K562 (cell line): ENCODE measurements around the gene SERPINH1. TPM values are rescaled to one million over a fixed set of nuclear protein-coding genes. Genes with fewer than 3 reads are reported as not detected.

Source experiments
- BCOR ChIP-seq: fragments of 450-650 bp; IDR thresholded peaks from 2 replicates; pipeline ENCODE4 v1.6.1; 2016
- E2F3 ChIP-seq: fragments of 250-450 bp; sonication (Bioruptor Pico); IDR thresholded peaks from 2 replicates; pipeline ENCODE4 v1.4.0; 2020; ENCODE audit warnings: mild to moderate bottlenecking
- E2F5 ChIP-seq: sonication (generic); formaldehyde crosslinking; IDR thresholded peaks from 2 replicates; pipeline ENCODE4 v1.8.0; 2022; ENCODE audit warnings: mild to moderate bottlenecking, missing genetic modification reagents
- EZH2 ChIP-seq: IDR thresholded peaks from 2 replicates; pipeline ENCODE4 v1.6.1; 2012; ENCODE audit warnings: low read depth, mild to moderate bottlenecking, inconsistent platforms, low read length, borderline replicate concordance
- FOXJ3 ChIP-seq: sonication (generic); formaldehyde crosslinking; IDR thresholded peaks from 2 replicates; pipeline ENCODE4 v1.4.0; 2020; ENCODE audit warnings: mild to moderate bottlenecking, missing genetic modification reagents
- HCFC1 ChIP-seq: IDR thresholded peaks from 2 replicates; pipeline ENCODE4 v1.6.1; 2012; ENCODE audit warnings: low read depth, low read length, improper control_type of control experiment
- IFI16 ChIP-seq: fragments of 250-450 bp; sonication (Bioruptor Pico); IDR thresholded peaks from 2 replicates; pipeline ENCODE4 v2.1.2; 2022; ENCODE audit warnings: mild to moderate bottlenecking, inconsistent platforms
- MLLT1 ChIP-seq, 2 experiments: fragments of 450-650 bp; IDR thresholded peaks; 2 replicates each; pipeline ENCODE4 v1.6.1; 2016
- NEUROD1 ChIP-seq: fragments of 150-350 bp; IDR thresholded peaks from 2 replicates; pipeline ENCODE4 v1.6.1; 2014; ENCODE audit warnings: borderline replicate concordance, low read length, low read depth; ENCODE audit not compliant: partially characterized antibody
- NR3C1 ChIP-seq: sonication (generic); formaldehyde crosslinking; IDR thresholded peaks from 2 replicates; pipeline ENCODE4 v1.8.1; 2022; ENCODE audit warnings: missing genetic modification reagents
- PHF21A ChIP-seq: fragments of 450-650 bp; IDR thresholded peaks from 2 replicates; pipeline ENCODE4 v1.6.1; 2017; ENCODE audit warnings: low read depth, borderline replicate concordance
- SMARCA4 ChIP-seq: fragments of 450-650 bp; IDR thresholded peaks from 2 replicates; pipeline ENCODE4 v1.6.1; 2016
- XRCC3 ChIP-seq: fragments of 450-650 bp; IDR thresholded peaks from 2 replicates; pipeline ENCODE4 v1.6.1; 2017; ENCODE audit warnings: mild to moderate bottlenecking, moderate library complexity
- YY1 ChIP-seq, 3 experiments: IDR thresholded peaks; 2 replicates each; pipeline ENCODE4 v1.6.1; 2011; ENCODE audit warnings: low read length in 2 of 3, mild to moderate bottlenecking in 2 of 3, moderate library complexity in 2 of 3, borderline replicate concordance in 1 of 3, control low read depth in 1 of 3, low read depth in 1 of 3; ENCODE audit not compliant: insufficient read depth in 3 of 3, insufficient replicate concordance in 2 of 3, control insufficient read depth in 1 of 3, insufficient read length in 1 of 3; ENCODE audit errors: extremely low read depth in 1 of 3
- ZFP36 ChIP-seq: fragments of 150-350 bp; IDR thresholded peaks from 2 replicates; pipeline ENCODE4 v1.6.1; 2018; ENCODE audit warnings: low read length, low read depth; ENCODE audit not compliant: partially characterized antibody
- ZNF146 ChIP-seq: IDR thresholded peaks from one replicate; pipeline ENCODE4 v1.6.1; 2018; ENCODE audit warnings: missing compliant biosample characterization; ENCODE audit not compliant: unreplicated experiment
- ZNF3 ChIP-seq: fragments of 250-450 bp; sonication (Bioruptor Pico); IDR thresholded peaks from 2 replicates; pipeline ENCODE4 v1.5.0; 2021; ENCODE audit warnings: mild to moderate bottlenecking, moderate library complexity
- ZNF436 ChIP-seq: fragments of 250-450, 450-650 bp; sonication (Bioruptor Pico); formaldehyde crosslinking; IDR thresholded peaks from 2 replicates; pipeline ENCODE4 v1.7.0; 2020; ENCODE audit warnings: mild to moderate bottlenecking
- ZNF785 ChIP-seq: fragments of 250-450 bp; sonication (Bioruptor Pico); IDR thresholded peaks from 2 replicates; pipeline ENCODE4 v1.4.0; 2020; ENCODE audit warnings: mild to moderate bottlenecking
- polyA plus RNA-seq, 8 experiments: library from polyadenylated mRNA; depleted of rRNA in 4 of 8; stranded (reverse) in 5 of 8; unstranded in 3 of 8; fragments of >200 nt; fragmentation: Nextera tagmentation in 2 of 8; fragmentation: Illumina TruSeq in 1 of 8; extraction: Ambion mirVana in 2 of 8; extraction: Trizol in 1 of 8; gene quantifications; 2 replicates each; pipeline versions ENCODE4 v1.2.1 to v1.2.3, GENCODE V29; 2011 to 2014; ENCODE audit warnings: inconsistent platforms in 1 of 8, missing spikeins in 1 of 8
- total RNA-seq, 7 experiments: library from RNA; depleted of rRNA in 6 of 7; stranded (reverse); fragments of >200 nt in 6 of 7; fragmentation: Illumina TruSeq in 2 of 7; extraction: Trizol in 2 of 7; gene quantifications; 2 replicates each; pipeline versions ENCODE4 v1.2.1 to v1.2.3, GENCODE V29; 2011 to 2021; ENCODE audit warnings: low replicate concordance in 1 of 7
- TF ChIP-seq, protein P1 (sequence below), 2 experiments: fragments of 150-350 bp in 1 of 2; IDR thresholded peaks; 2 replicates each; pipeline ENCODE4 v1.6.1; 2012 to 2016; ENCODE audit warnings: low read depth in 2 of 2, low read length in 2 of 2, mild to moderate bottlenecking in 1 of 2, moderate library complexity in 1 of 2
- TF ChIP-seq, protein P2 (sequence below): fragments of 450-650 bp; IDR thresholded peaks from 2 replicates; pipeline ENCODE4 v1.6.1; 2014; ENCODE audit warnings: low read depth, mild to moderate bottlenecking, moderate library complexity, borderline replicate concordance

The SERPINH1 gene
- total and polyA plus RNA-seq, 9 of the 15 experiments (the other 6 are each of a cell fraction or from before 2014, with no cell fraction given) = 2.8 to 106 (median 67.9) TPM

DNA sequence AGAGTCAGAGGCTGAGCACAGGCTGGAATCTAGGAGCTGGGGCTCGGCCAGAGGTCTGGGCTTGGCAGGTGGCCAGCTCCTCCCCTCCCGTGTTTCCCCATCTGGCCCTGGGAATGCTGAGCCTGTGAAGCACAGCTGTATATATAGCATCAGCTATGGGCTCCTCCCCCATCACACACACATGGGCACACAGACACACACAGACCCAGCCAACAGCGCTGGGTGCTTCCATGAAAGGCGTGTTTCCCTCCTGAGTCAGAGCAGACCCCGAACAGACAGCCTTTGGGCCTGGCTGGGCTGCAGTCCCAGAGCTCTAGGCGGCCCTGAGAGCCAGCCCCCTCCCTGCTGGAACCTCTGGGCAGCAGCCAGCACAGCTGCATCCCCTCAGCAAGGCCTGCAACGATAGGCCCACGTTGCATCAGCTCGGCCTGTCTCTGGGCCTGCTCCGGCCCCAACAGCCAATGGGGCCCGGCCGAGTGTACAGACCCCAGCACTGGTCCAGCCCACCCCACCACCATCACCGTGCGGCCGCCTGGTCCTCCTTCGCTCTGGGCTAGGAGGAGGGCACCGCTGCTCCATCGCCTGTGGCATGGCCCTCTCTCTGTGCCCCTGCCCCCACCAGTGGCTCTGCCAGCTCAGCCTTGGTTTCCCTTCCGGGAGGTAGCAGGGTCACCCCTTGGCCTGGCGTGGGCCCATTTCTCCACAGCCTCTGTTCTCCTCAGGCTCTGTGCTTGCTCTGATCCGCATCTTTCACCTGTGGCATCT lies 7.6 kb upstream of the SERPINH1 start (continued):
- no peak for TF ChIP-seq BCOR
- no peak for TF ChIP-seq FOXJ3 (CRISPR knock-in tag)
- TF ChIP-seq IFI16 = 0 out of 2 replicates have a peak, but pooled peaks have one; percentile 38
- TF ChIP-seq ZNF785 (CRISPR knock-in tag) = no peak
- TF ChIP-seq E2F3 (CRISPR knock-in tag) = no peak
- TF ChIP-seq, protein P1, sequence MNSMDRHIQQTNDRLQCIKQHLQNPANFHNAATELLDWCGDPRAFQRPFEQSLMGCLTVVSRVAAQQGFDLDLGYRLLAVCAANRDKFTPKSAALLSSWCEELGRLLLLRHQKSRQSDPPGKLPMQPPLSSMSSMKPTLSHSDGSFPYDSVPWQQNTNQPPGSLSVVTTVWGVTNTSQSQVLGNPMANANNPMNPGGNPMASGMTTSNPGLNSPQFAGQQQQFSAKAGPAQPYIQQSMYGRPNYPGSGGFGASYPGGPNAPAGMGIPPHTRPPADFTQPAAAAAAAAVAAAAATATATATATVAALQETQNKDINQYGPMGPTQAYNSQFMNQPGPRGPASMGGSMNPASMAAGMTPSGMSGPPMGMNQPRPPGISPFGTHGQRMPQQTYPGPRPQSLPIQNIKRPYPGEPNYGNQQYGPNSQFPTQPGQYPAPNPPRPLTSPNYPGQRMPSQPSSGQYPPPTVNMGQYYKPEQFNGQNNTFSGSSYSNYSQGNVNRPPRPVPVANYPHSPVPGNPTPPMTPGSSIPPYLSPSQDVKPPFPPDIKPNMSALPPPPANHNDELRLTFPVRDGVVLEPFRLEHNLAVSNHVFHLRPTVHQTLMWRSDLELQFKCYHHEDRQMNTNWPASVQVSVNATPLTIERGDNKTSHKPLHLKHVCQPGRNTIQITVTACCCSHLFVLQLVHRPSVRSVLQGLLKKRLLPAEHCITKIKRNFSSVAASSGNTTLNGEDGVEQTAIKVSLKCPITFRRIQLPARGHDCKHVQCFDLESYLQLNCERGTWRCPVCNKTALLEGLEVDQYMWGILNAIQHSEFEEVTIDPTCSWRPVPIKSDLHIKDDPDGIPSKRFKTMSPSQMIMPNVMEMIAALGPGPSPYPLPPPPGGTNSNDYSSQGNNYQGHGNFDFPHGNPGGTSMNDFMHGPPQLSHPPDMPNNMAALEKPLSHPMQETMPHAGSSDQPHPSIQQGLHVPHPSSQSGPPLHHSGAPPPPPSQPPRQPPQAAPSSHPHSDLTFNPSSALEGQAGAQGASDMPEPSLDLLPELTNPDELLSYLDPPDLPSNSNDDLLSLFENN (IDR thresholded peaks at IDR 0.05; ENCODE audit: low read depth in 2 of 2, low read length in 2 of 2) = no peak
- TF ChIP-seq E2F5 (CRISPR knock-in tag) = no peak
- TF ChIP-seq SMARCA4 = peak; percentile 10; the same call in 1 of the 2 replicates
- TF ChIP-seq XRCC3 = no peak
- no peak for TF ChIP-seq ZNF146
- peak; percentile 12 for TF ChIP-seq ZFP36
- TF ChIP-seq, protein P2, sequence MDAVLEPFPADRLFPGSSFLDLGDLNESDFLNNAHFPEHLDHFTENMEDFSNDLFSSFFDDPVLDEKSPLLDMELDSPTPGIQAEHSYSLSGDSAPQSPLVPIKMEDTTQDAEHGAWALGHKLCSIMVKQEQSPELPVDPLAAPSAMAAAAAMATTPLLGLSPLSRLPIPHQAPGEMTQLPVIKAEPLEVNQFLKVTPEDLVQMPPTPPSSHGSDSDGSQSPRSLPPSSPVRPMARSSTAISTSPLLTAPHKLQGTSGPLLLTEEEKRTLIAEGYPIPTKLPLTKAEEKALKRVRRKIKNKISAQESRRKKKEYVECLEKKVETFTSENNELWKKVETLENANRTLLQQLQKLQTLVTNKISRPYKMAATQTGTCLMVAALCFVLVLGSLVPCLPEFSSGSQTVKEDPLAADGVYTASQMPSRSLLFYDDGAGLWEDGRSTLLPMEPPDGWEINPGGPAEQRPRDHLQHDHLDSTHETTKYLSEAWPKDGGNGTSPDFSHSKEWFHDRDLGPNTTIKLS = no peak
- peak in 1 of 2 experiments; percentile 62; a peak in 1 of 4 replicates for TF ChIP-seq MLLT1 (IDR thresholded peaks at IDR 0.05)
- no peak for TF ChIP-seq HCFC1
- TF ChIP-seq YY1 (IDR thresholded peaks at IDR 0.05; ENCODE audit: borderline replicate concordance in 1 of 3, control insufficient read depth in 1 of 3, extremely low read depth in 1 of 3, insufficient read depth in 3 of 3, insufficient read length in 1 of 3, insufficient replicate concordance in 2 of 3, low read depth in 1 of 3, low read length in 2 of 3) = no peak
- no peak for TF ChIP-seq EZH2
- no peak for TF ChIP-seq PHF21A
- TF ChIP-seq ZNF436 (CRISPR knock-in tag) = no peak
- no peak for TF ChIP-seq NR3C1
- peak; percentile 73 for TF ChIP-seq NEUROD1
- TF ChIP-seq ZNF3 (CRISPR knock-in tag) = no peak
